ENCODE measurements around the gene TIMP3.

TIMP3 gene

GRCh38 chr22:32805361-32805881 is 3.9 kb downstream of the TIMP3 start:
- DNase-seq (ENCODE audit: extremely low read depth in 1 of 2, low read depth in 1 of 2), result no peak

GRCh38 chr22:32806296-32806695 is 4.8 kb downstream of the TIMP3 start:
- no peak for DNase-seq (ENCODE audit: extremely low read depth in 1 of 2, low read depth in 1 of 2)

DNA sequence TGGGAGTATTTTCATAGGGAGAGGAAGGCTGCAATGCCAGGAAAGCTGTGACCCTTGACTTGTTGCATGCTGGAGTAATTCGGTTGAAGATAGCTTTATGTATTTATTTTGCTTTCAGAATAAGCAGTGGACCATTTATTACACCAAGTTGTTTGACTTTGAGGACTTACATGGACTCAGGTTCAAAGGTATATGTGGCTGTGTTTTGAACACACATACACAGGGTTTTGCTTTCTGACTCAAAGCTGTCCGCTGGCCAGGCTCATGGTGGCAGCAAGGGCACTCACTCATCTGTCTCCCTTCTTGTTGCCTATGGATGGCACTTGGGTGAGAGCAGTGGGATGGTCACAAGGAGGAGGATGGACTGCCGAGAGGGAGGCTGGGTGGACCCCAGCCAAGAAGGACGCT is 6.5 kb downstream of the TIMP3 start:
- DNase-seq (ENCODE audit: extremely low read depth in 1 of 2, low read depth in 1 of 2), result no peak

- DNase-seq (ENCODE audit: extremely low read depth in 1 of 2, low read depth in 1 of 2), result no peak
Observed at GRCh38 chr22:32809786-32810554, 8.5 kb downstream of the TIMP3 start.

DNA sequence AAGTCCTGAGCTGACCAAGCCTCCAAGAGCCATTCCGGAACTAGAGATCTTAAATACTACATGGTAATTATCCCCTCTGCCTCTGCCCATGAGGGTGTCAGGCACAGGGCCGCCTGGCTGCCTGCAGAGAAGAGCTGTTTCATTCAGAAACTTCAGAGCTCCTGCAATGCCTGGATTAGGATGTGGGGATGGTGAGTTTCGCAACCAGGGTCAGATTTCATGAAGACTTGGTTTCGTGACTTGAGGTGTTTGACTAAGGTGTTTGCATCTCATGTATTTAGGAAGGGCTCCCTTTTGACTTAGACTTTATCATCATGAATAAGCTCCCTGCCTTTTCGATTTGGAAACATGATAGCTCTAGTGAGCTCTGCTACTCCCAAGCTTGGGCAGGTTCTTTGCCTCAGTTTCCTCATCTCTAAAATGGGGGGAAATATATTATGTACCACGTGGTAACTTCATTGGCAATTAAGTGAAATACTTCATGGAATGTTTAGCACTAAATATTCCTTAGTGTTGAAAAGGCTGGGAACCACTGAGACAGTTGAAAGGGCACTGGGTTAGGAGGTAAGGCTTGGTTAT is 9.1 kb downstream of the TIMP3 start:
- no peak for DNase-seq (ENCODE audit: extremely low read depth in 1 of 2, low read depth in 1 of 2)

DNA sequence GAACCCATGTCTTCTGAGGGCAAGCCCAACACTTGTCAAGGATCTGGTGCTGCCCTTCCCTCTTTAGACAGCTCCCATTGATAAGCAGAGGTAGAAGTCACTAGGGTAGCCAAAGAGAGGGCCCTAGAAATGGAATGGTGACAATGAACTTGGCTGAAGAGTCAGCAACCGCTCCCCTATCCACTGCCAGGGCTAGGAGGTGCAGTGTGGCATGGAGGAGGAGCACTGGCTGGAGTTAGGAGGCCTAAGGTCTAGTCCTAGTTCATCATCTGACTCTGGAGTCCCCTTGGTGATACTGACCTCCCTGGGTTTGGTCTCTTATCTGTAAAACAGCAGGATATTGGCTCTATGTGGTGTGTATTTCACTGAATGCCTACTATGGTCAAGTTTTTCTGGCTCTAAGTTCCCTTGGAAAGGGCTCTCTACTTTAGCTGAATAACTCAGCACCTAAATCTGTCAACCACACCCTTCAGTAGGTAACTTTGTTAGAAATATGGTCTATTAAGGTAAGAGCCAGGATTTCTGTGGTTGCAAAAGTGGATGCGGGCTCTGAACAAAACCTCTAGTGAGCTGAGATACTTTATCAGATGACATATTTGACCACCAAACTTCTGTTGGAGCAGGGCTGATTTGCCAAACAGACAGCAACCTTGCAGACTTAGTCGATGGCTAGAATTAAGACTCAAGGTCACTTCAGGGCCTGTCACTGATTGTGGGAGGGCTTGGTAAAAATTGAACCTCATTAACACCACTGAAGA is 10.5 kb downstream of the TIMP3 start:
- no peak for DNase-seq (ENCODE audit: extremely low read depth in 1 of 2, low read depth in 1 of 2)

DNA sequence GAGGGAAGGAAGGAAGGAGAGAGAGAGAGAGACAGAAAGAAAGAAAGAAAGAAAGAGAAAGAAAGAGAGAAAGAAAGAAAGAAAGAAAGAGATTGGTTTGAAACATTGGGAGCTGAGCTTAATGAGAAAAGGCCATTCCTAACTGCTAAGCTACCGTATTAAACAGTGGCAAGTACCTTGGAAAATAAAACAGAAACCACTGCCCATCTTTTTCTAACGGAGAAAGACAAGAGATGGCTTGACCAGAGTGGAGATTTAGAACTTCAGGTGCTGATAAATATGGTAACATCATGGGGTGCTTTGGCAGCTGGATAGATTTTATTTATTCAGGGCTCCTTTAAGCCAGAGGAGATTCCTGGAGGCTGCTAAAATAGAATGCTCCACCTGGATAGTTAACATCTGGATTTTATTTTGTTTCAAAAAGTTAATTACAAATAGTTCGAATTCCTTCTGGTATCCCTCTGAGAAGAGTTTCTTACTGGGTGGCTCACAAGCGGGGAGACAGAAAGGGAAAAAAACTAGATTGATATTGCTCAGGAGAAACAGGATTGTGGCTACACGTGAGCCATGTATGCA is 12.9 kb downstream of the TIMP3 start:
- DNase-seq (ENCODE audit: extremely low read depth in 1 of 2, low read depth in 1 of 2), result no peak

- DNase-seq (ENCODE audit: extremely low read depth in 1 of 2, low read depth in 1 of 2), result no peak
Observed at GRCh38 chr22:32815059-32815458, 13.6 kb downstream of the TIMP3 start.

GRCh38 chr22:32815943-32816342 is 14.4 kb downstream of the TIMP3 start:
- DNase-seq (ENCODE audit: extremely low read depth in 1 of 2, low read depth in 1 of 2), result no peak

- DNase-seq (ENCODE audit: extremely low read depth in 1 of 2, low read depth in 1 of 2), result no peak
Observed at GRCh38 chr22:32817137-32817730, 15.7 kb downstream of the TIMP3 start.

DNA sequence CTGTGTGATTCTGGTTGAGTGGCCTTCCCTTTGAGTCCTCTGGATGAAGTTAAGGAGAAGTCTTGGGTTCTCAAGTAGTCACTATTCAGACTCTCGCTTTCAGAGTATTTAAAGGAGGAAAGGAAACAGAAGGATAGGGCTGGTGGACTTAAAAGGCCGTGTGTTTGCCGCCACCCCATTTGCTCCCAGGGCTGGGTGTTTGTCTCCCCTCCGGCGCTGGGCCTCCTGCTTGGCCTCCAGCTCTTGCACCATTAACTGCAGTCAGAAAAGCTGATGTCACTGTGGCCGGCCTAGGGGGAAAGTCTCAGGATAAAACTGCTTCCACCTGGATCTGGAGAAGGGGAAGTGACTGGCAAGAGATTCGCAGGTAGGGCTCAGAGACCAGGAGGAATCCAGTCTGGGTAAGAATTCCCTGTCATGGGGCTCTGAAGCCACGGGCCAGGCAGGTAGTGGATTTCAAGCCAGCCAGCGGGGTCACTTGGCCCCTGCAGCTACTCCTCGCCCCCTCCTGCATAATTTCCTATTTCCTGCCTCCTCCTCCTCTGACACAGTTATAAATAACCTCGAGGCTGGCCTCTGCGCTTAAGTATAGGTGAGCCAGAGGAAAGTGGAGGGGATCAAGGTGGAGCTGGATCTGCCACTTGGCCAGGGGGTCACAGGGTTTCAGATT is 17.1 kb downstream of the TIMP3 start:
- DNase-seq (ENCODE audit: extremely low read depth in 1 of 2, low read depth in 1 of 2), result no peak

DNA sequence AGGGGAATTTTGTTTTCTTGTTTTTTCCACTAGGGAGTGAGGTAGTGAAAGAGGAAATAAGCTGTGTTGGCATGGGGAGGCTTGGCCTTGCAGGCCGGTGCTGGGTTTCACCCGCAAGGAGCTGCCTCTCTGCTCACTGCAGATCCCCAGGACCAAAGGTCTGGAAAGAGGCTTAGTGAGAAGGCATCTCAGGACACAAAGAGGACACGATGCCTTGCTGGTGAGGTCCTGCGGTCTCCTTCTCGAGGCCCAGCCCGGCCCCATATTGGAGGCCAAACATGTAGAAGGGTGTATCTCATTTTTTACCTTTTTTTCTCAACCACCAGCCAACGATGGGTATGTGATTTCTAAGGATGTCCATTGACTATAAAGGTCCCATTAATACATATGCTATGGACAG is 17.6 kb downstream of the TIMP3 start:
- DNase-seq (ENCODE audit: extremely low read depth in 1 of 2, low read depth in 1 of 2), result no peak

- DNase-seq (ENCODE audit: extremely low read depth in 1 of 2, low read depth in 1 of 2), result no peak
Observed at GRCh38 chr22:32820131-32821119, 18.9 kb downstream of the TIMP3 start.

GRCh38 chr22:32822179-32822877 is 20.8 kb downstream of the TIMP3 start:
- DNase-seq (ENCODE audit: extremely low read depth in 1 of 2, low read depth in 1 of 2), result no peak

DNA sequence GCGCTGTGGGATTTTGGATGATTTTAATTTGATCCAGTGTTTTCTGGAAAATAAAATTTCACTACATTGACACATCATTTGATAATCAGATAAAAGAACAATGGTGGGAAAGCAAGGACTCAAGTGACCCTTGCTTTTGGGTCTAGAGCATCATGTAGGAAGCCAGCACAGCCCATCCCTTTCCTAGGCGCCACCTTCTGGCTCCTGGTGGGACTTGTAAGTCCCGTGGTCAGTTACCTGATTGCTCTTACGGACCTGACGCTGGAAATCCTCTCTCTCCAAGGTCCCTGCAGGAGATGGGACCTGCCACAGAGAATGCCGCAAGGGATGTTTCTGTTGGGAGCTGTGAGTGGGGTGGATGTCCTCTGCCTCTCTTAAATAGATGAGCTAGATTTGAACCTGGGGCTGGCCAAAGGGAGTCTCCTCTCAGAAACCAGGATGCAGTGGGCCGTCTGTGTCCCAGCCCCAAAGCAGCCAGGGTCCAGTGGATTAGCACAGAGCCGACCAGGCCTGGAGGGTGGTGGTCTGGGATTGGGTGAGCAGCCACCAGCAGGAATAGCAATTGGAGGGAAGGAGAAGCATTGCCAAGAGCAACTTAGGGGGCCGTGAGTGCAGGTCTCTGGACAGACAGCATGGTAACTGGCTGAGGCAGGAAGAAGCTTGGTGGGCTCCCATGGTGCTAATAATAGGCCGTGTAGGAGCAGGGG is 21.7 kb downstream of the TIMP3 start:
- DNase-seq (ENCODE audit: extremely low read depth in 1 of 2, low read depth in 1 of 2), result no peak

DNA sequence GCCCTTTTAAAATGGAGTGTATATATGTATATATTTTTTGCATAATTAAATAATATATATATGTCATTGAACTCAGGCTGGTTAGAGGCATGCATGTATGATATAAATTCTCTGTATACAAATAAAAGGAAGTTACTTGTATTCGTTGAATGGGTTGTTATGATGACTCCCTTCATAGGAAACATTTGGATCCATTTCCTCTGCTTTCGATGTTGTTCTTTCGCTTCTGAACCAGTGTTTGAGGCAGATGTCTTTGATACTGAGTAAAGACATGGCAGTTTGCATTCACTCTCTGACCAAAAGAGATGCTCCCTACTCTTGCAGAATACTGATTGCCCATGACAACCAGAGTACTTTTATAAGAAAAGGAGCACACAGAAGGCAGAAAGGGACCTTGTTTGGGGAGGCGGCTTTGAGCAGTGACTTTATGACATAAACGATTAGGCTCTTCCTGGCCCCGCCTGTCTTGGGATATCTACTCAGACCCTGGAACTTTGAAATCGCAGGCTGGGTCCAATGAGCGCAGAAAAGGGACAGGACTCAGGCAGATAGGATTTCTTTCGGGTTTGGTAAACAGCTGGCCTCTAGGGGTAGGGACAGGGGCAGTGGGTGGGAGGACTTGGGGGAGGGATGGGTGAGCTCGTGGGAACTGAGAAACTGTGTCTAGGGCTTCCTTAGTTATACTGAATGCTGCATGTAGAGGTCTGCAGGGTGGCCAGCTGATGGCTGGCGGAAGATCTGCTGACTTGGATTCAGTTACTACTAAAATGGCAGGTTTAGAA is 23.2 kb downstream of the TIMP3 start:
- DNase-seq (ENCODE audit: extremely low read depth in 1 of 2, low read depth in 1 of 2), result no peak

GRCh38 chr22:32826537-32826936 is 25.0 kb downstream of the TIMP3 start:
- DNase-seq (ENCODE audit: extremely low read depth in 1 of 2, low read depth in 1 of 2), result no peak
